Dendritic cell treated with granulocyte-macrophage colony-stimulating factor and Interleukin-4, amounts not matched to agents 40 ng/mL and 50 ng/mL, for 4 days (primary cell): ENCODE measurements around the gene NR4A3.
A peak's percentile ranks its signal among the peaks of the same experiment; 100 is the strongest.

Source experiments
- H3K27ac Mint-ChIP-seq: one replicate; pipeline ENCODE4 v1.8.0; 2022; ENCODE audit warnings: mild to moderate bottlenecking, mixed read lengths
- H3K27me3 Mint-ChIP-seq: one replicate; pipeline ENCODE4 v1.8.0; 2022; ENCODE audit warnings: mild to moderate bottlenecking, mixed read lengths
- H3K36me3 Mint-ChIP-seq: one replicate; pipeline ENCODE4 v1.8.0; 2022; ENCODE audit warnings: low read depth, mixed read lengths
- H3K4me1 Mint-ChIP-seq: one replicate; pipeline ENCODE4 v1.8.0; 2022; ENCODE audit warnings: low read depth, mixed read lengths
- H3K4me3 Mint-ChIP-seq: one replicate; pipeline ENCODE4 v1.8.0; 2022; ENCODE audit warnings: mild to moderate bottlenecking, moderate library complexity, mixed read lengths
- H3K9me3 Mint-ChIP-seq: one replicate; pipeline ENCODE4 v1.8.0; 2022; ENCODE audit warnings: mixed read lengths
- intact Hi-C: fragments of 100-400 bp; cut with micrococcal nuclease; formaldehyde crosslinking; loops from one replicate; pipeline ENCODE4 v1.15.0; 2022

Gene NR4A3

GRCh38 chr9:99820685-99821395, 845 bp upstream of the NR4A3 start:
- peak overlapping the region; percentile 92 for H3K4me3 Mint-ChIP-seq
- H3K27ac Mint-ChIP-seq: peak overlapping the region; percentile 87
- peaks cover 57% of the 10 kb centered on the region for H3K4me1 Mint-ChIP-seq
- intact Hi-C loops: loop anchor here (2.0 to 10.0 kb wide), 4 partner anchors 160 to 639 kb away; no protein-coding TSS in a partner anchor
- peaks cover 16% of the 10 kb centered on the region for H3K36me3 Mint-ChIP-seq
- peaks cover 43% of the 10 kb centered on the region for H3K27me3 Mint-ChIP-seq
- H3K9me3 Mint-ChIP-seq: no peaks in the 10 kb centered on the region

DNA sequence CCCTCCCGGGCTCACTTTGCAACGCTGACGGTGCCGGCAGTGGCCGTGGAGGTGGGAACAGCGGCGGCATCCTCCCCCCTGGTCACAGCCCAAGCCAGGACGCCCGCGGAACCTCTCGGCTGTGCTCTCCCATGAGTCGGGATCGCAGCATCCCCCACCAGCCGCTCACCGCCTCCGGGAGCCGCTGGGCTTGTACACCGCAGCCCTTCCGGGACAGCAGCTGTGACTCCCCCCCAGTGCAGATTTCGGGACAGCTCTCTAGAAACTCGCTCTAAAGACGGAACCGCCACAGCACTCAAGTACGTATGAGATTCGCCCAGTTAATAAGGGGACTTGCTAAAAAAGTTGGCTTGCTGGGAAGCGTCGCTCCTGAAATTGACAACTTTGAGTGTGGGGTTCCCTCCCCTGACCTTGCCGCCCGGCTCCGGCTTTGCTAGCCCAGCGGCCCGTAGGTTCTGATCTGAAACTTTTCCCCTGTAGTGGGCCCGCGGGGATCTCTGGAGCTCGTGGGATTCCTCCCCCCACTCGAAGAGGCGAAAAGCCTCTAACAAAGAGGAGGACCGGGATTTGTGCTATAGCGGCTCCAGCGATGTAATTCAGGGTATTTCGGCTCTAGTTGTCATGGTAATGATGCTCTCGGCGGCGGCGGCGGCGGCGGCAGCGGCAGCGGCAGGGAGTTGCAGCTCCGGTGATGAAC, 572 bp downstream of the NR4A3 start:
- H3K27me3 Mint-ChIP-seq: peaks cover 56% of the 10 kb centered on the region
- H3K4me1 Mint-ChIP-seq: peaks cover 53% of the 10 kb centered on the region
- intact Hi-C loops: loop anchor here (5.0 to 10.0 kb wide), 3 partner anchors 225 to 640 kb away; no protein-coding TSS in a partner anchor
- peak overlapping the region; percentile 92 for H3K4me3 Mint-ChIP-seq
- peaks cover 16% of the 10 kb centered on the region for H3K36me3 Mint-ChIP-seq
- H3K9me3 Mint-ChIP-seq: no peaks in the 10 kb centered on the region
- peak overlapping the region; percentile 87 for H3K27ac Mint-ChIP-seq

- no peaks in the 10 kb centered on the region for H3K9me3 Mint-ChIP-seq
- intact Hi-C loops: loop anchor here (5.0 to 10.0 kb wide), 3 partner anchors 226 to 641 kb away; no protein-coding TSS in a partner anchor
- H3K27ac Mint-ChIP-seq: peak overlapping the region; percentile 87
- peak overlapping the region; percentile 92 for H3K4me3 Mint-ChIP-seq
- H3K36me3 Mint-ChIP-seq: peaks cover 16% of the 10 kb centered on the region
- peaks cover 51% of the 10 kb centered on the region for H3K4me1 Mint-ChIP-seq
- peaks cover 63% of the 10 kb centered on the region for H3K27me3 Mint-ChIP-seq
Measured at GRCh38 chr9:99822806-99823591, 1.3 kb downstream of the NR4A3 start.

DNA sequence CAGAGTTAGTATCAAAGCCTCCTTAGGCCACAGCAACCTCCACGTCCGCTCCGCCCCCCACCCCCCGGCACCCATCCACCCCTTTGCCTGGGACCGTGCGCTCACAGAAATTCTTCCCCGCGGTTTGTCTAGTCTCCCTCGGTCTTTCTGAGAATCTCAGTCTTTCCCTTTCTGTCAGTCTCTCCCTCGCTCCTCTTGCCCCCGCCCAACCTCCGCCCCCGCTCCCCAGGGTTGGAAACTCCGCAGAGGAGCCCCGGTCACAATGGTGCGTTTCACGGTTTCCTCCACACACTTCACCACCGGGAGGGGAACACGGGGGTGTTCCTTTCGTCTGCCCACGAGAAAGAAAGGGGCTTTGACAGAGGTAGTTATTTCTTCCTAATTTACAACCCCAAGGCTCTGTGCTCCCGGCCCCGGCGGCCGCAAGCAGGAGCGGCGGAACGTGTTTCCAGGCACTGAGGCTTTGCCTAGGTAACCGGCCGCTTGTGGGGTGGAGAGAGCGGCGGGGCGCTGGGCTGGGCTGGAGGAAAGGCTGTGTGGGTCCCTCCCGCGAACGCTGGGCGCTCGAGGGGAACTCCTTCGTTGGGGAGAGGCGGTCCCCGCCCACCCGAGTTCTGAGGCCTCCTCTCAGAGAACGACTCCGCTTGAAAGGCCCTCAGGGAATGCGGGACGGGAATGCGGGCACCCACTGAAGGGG, 2.1 kb downstream of the NR4A3 start:
- intact Hi-C loops: loop anchor here (5.0 to 10.0 kb wide), 3 partner anchors 227 to 642 kb away; no protein-coding TSS in a partner anchor
- H3K36me3 Mint-ChIP-seq: peaks cover 16% of the 10 kb centered on the region
- no peaks in the 10 kb centered on the region for H3K9me3 Mint-ChIP-seq
- H3K4me1 Mint-ChIP-seq: peaks cover 47% of the 10 kb centered on the region
- H3K4me3 Mint-ChIP-seq: peak overlapping the region; percentile 92
- peaks cover 66% of the 10 kb centered on the region for H3K27me3 Mint-ChIP-seq
- peak overlapping the region; percentile 87 for H3K27ac Mint-ChIP-seq

- Mint-ChIP-seq H3K4me3 (peak overlapping the region; percentile 92), H3K27ac (peak overlapping the region; percentile 87), H3K36me3 (peaks cover 16% of the 10 kb centered on the region), H3K9me3 (no peaks in the 10 kb centered on the region), H3K27me3 (peaks cover 74% of the 10 kb centered on the region), H3K4me1 (peaks cover 46% of the 10 kb centered on the region)
- intact Hi-C loops: loop anchor here (5.0 to 10.0 kb wide), 3 partner anchors 227 to 642 kb away; no protein-coding TSS in a partner anchor
Measured at GRCh38 chr9:99824378-99825171, 2.9 kb downstream of the NR4A3 start.

GRCh38 chr9:99825172-99826046, 3.7 kb downstream of the NR4A3 start:
- peaks cover 16% of the 10 kb centered on the region for H3K36me3 Mint-ChIP-seq
- peaks cover 46% of the 10 kb centered on the region for H3K4me1 Mint-ChIP-seq
- peak overlapping the region; percentile 92 for H3K4me3 Mint-ChIP-seq
- H3K27ac Mint-ChIP-seq: no peak overlapping the region
- H3K27me3 Mint-ChIP-seq: peaks cover 82% of the 10 kb centered on the region
- intact Hi-C loops: loop anchor here (10.0 kb wide), 1 partner anchor 391 kb away; no protein-coding TSS in a partner anchor
- H3K9me3 Mint-ChIP-seq: no peaks in the 10 kb centered on the region

DNA sequence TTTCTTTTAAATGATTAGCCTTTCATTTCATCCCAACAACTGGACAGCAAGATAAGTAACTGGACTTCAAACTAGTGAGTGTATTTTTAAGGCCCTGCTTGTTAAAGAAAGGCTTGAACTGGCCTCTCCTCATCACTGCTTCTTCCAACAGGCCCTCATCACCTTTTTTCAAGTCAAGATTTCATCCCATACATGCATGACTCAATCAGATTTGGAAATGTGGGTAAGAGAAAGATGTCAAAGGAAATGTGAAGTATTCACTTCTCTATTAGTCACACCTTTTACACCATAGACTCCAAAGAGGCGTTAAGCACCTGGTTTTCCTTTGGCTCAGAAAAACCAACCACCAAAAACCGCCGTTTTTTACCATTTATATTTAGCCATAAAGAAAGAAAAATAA, 4.9 kb downstream of the NR4A3 start:
- Mint-ChIP-seq H3K4me3 (no peak overlapping the region), H3K27me3 (peaks cover 90% of the 10 kb centered on the region), H3K27ac (no peak overlapping the region), H3K4me1 (peaks cover 46% of the 10 kb centered on the region), H3K36me3 (peaks cover 12% of the 10 kb centered on the region), H3K9me3 (no peaks in the 10 kb centered on the region)
- intact Hi-C loops: loop anchor here (10.0 kb wide), 1 partner anchor 392 kb away; no protein-coding TSS in a partner anchor

GRCh38 chr9:99827244-99827643, 5.6 kb downstream of the NR4A3 start:
- Mint-ChIP-seq H3K4me3 (no peak overlapping the region), H3K9me3 (no peaks in the 10 kb centered on the region), H3K36me3 (peaks cover 6% of the 10 kb centered on the region), H3K4me1 (peaks cover 42% of the 10 kb centered on the region), H3K27me3 (peaks cover 86% of the 10 kb centered on the region), H3K27ac (no peak overlapping the region)
- intact Hi-C loops: loop anchor here (10.0 kb wide), 1 partner anchor 392 kb away; no protein-coding TSS in a partner anchor

- H3K9me3 Mint-ChIP-seq: no peaks in the 10 kb centered on the region
- no peak overlapping the region for H3K27ac Mint-ChIP-seq
- peak overlapping the region; percentile 46 for H3K4me3 Mint-ChIP-seq
- H3K27me3 Mint-ChIP-seq: peaks cover 80% of the 10 kb centered on the region
- H3K36me3 Mint-ChIP-seq: no peaks in the 10 kb centered on the region
- intact Hi-C loops: loop anchor here (2.0 to 10.0 kb wide), 2 partner anchors 79 to 393 kb away; partner anchors contain the start of gene STX17
- H3K4me1 Mint-ChIP-seq: peaks cover 34% of the 10 kb centered on the region
Measured at GRCh38 chr9:99828054-99828416, 6.3 kb downstream of the NR4A3 start.

DNA sequence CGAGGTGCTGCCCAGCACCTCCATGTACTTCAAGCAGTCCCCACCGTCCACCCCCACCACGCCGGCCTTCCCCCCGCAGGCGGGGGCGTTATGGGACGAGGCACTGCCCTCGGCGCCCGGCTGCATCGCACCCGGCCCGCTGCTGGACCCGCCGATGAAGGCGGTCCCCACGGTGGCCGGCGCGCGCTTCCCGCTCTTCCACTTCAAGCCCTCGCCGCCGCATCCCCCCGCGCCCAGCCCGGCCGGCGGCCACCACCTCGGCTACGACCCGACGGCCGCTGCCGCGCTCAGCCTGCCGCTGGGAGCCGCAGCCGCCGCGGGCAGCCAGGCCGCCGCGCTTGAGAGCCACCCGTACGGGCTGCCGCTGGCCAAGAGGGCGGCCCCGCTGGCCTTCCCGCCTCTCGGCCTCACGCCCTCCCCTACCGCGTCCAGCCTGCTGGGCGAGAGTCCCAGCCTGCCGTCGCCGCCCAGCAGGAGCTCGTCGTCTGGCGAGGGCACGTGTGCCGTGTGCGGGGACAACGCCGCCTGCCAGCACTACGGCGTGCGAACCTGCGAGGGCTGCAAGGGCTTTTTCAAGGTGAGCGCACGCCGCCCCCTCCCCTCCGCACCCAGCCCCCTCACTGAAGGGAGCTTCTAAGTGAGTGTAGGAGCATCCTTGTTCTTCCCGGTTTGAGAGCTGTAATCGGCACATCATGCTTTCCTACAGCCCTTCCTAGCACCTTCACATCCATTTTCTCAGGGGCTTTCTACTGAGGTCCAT, 6.9 kb downstream of the NR4A3 start:
- intact Hi-C loops: loop anchor here (2.0 to 10.0 kb wide), 2 partner anchors 78 to 394 kb away; partner anchors contain the start of gene STX17
- H3K27ac Mint-ChIP-seq: no peak overlapping the region
- peaks cover 28% of the 10 kb centered on the region for H3K4me1 Mint-ChIP-seq
- H3K27me3 Mint-ChIP-seq: peaks cover 79% of the 10 kb centered on the region
- H3K9me3 Mint-ChIP-seq: no peaks in the 10 kb centered on the region
- peak overlapping the region; percentile 23 for H3K4me3 Mint-ChIP-seq
- H3K36me3 Mint-ChIP-seq: no peaks in the 10 kb centered on the region

GRCh38 chr9:99831857-99832557, 10.3 kb downstream of the NR4A3 start:
- H3K36me3 Mint-ChIP-seq: no peaks in the 10 kb centered on the region
- H3K9me3 Mint-ChIP-seq: no peaks in the 10 kb centered on the region
- H3K27ac Mint-ChIP-seq: no peak overlapping the region
- H3K27me3 Mint-ChIP-seq: peaks cover 46% of the 10 kb centered on the region
- peaks cover 5% of the 10 kb centered on the region for H3K4me1 Mint-ChIP-seq
- intact Hi-C loops: no loop called here
- no peak overlapping the region for H3K4me3 Mint-ChIP-seq
